Nephron (organoid): ENCODE data around the gene CNTN1.

Experiments used
- H3K27ac Mint-ChIP-seq, 3 experiments: 2 replicates each; pipeline ENCODE4 v1.8.0; 2020; ENCODE audit warnings: mixed read lengths in 3 of 3, mild to moderate bottlenecking in 2 of 3, moderate library complexity in 1 of 3
- H3K27me3 Mint-ChIP-seq: 2 replicates; pipeline ENCODE4 v1.8.0; 2021; ENCODE audit warnings: low read depth, mild to moderate bottlenecking, moderate library complexity, mixed read lengths
- H3K36me3 Mint-ChIP-seq: 2 replicates; pipeline ENCODE4 v1.8.0; 2020; ENCODE audit warnings: low read depth, mixed read lengths
- H3K4me1 Mint-ChIP-seq: 2 replicates; pipeline ENCODE4 v1.8.0; 2020; ENCODE audit warnings: mixed read lengths
- H3K4me3 Mint-ChIP-seq, 3 experiments: 2 replicates each; pipeline ENCODE4 v1.8.0; 2020; ENCODE audit warnings: mild to moderate bottlenecking in 3 of 3, mixed read lengths in 3 of 3, moderate library complexity in 2 of 3
- H3K9me3 Mint-ChIP-seq: 2 replicates; pipeline ENCODE4 v1.8.0; 2020; ENCODE audit warnings: mixed read lengths
- TF ChIP-seq, protein P1 (sequence below), 3 experiments: fragments of 200-600 bp; sonication (generic); IDR thresholded peaks; one replicate each; pipeline ENCODE4 v1.5.0; 2021; ENCODE audit warnings: antibody characterized with exemption in 3 of 3; ENCODE audit not compliant: unreplicated experiment in 3 of 3

The CNTN1 gene

GRCh38 chr12:40986001-40986400 lies 293.8 kb downstream of the CNTN1 start:
- H3K27me3 Mint-ChIP-seq = no peaks in the 10 kb centered on the region
- peaks cover 5% of the 10 kb centered on the region for H3K36me3 Mint-ChIP-seq
- H3K9me3 Mint-ChIP-seq = peaks cover 13% of the 10 kb centered on the region
- no peak overlapping the region for H3K4me3 Mint-ChIP-seq
- TF ChIP-seq, protein P1, sequence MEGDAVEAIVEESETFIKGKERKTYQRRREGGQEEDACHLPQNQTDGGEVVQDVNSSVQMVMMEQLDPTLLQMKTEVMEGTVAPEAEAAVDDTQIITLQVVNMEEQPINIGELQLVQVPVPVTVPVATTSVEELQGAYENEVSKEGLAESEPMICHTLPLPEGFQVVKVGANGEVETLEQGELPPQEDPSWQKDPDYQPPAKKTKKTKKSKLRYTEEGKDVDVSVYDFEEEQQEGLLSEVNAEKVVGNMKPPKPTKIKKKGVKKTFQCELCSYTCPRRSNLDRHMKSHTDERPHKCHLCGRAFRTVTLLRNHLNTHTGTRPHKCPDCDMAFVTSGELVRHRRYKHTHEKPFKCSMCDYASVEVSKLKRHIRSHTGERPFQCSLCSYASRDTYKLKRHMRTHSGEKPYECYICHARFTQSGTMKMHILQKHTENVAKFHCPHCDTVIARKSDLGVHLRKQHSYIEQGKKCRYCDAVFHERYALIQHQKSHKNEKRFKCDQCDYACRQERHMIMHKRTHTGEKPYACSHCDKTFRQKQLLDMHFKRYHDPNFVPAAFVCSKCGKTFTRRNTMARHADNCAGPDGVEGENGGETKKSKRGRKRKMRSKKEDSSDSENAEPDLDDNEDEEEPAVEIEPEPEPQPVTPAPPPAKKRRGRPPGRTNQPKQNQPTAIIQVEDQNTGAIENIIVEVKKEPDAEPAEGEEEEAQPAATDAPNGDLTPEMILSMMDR (IDR thresholded peaks at IDR 0.05; ENCODE audit: unreplicated experiment in 3 of 3) = no peak
- no peak overlapping the region for H3K27ac Mint-ChIP-seq
- H3K4me1 Mint-ChIP-seq = peaks cover 20% of the 10 kb centered on the region

DNA sequence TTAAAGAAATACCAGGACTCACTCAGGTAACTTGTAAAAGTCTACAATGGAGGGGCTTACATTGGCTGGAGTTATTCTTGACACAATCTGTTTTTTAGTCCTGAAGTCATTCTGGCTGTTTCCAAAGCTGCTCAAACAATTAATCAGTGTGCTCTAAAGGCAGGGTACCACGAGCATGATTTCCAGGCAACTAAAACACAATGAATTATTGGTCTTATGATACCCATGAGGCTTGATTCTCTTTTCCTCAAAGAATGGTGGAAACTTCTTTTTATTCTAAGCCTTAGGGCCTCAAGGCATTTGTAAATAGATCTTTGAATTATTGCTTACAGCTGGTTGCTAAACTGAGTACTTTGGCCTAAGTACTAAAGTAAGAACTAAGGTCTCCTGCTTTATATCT lies 296.1 kb downstream of the CNTN1 start:
- H3K27me3 Mint-ChIP-seq = no peaks in the 10 kb centered on the region
- no peak overlapping the region for H3K4me3 Mint-ChIP-seq
- H3K4me1 Mint-ChIP-seq = peaks cover 20% of the 10 kb centered on the region
- H3K9me3 Mint-ChIP-seq = peaks cover 13% of the 10 kb centered on the region
- peak overlapping the region; percentile 28 to 79 (median 77) for H3K27ac Mint-ChIP-seq
- TF ChIP-seq, protein P1 (IDR thresholded peaks at IDR 0.05; ENCODE audit: unreplicated experiment in 3 of 3) = no peak
- peaks cover 5% of the 10 kb centered on the region for H3K36me3 Mint-ChIP-seq

DNA sequence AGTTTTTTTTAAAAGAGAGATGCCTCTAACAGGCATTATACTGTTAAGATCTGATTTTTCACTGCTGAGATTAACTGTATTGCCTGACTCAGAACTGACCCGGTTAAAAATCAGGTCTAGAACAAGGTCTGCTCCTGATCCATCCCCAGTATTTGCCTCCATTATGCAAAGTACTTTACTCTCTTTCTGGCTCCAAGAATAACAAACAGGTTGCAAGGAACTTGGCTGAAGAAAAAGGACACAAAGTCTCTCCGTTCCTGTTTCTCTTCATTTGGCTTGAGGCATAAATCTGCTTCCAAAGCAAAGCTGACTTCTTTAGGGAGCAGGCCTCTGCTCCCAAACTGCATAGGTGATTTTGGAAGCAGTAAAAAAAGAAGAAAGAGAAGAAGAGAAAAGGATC lies 296.6 kb downstream of the CNTN1 start:
- Mint-ChIP-seq H3K36me3 (peaks cover 5% of the 10 kb centered on the region), H3K27ac (peak overlapping the region; percentile 28 to 79 (median 63)), H3K4me1 (peaks cover 20% of the 10 kb centered on the region), H3K4me3 (no peak overlapping the region), H3K27me3 (no peaks in the 10 kb centered on the region), H3K9me3 (peaks cover 13% of the 10 kb centered on the region)
- TF ChIP-seq, protein P1 (IDR thresholded peaks at IDR 0.05; ENCODE audit: unreplicated experiment in 3 of 3) = no peak

GRCh38 chr12:40989785-40990184 lies 297.5 kb downstream of the CNTN1 start:
- H3K9me3 Mint-ChIP-seq = peaks cover 13% of the 10 kb centered on the region
- H3K4me1 Mint-ChIP-seq = peaks cover 20% of the 10 kb centered on the region

GRCh38 chr12:40992158-40992557 lies 299.9 kb downstream of the CNTN1 start:
- Mint-ChIP-seq H3K4me1 (peaks cover 16% of the 10 kb centered on the region), H3K27ac (no peak overlapping the region), H3K36me3 (no peaks in the 10 kb centered on the region), H3K9me3 (no peaks in the 10 kb centered on the region), H3K27me3 (no peaks in the 10 kb centered on the region), H3K4me3 (no peak overlapping the region)
- TF ChIP-seq, protein P1 (IDR thresholded peaks at IDR 0.05; ENCODE audit: unreplicated experiment in 3 of 3) = no peak

More at GRCh38 chr12:40989785-40990184, 297.5 kb downstream of the CNTN1 start:
- peak overlapping the region in 1 of 3 experiments; percentile 29 for H3K27ac Mint-ChIP-seq
- no peak overlapping the region for H3K4me3 Mint-ChIP-seq
- H3K27me3 Mint-ChIP-seq = no peaks in the 10 kb centered on the region
- peaks cover 5% of the 10 kb centered on the region for H3K36me3 Mint-ChIP-seq
- TF ChIP-seq, protein P1 (IDR thresholded peaks at IDR 0.05; ENCODE audit: unreplicated experiment in 3 of 3) = no peak

GRCh38 chr12:40992674-40993073 lies 300.4 kb downstream of the CNTN1 start:
- H3K36me3 Mint-ChIP-seq = no peaks in the 10 kb centered on the region
- TF ChIP-seq, protein P1 (IDR thresholded peaks at IDR 0.05; ENCODE audit: unreplicated experiment in 3 of 3) = no peak
- H3K27me3 Mint-ChIP-seq = no peaks in the 10 kb centered on the region
- no peaks in the 10 kb centered on the region for H3K9me3 Mint-ChIP-seq
- no peak overlapping the region for H3K27ac Mint-ChIP-seq
- no peak overlapping the region for H3K4me3 Mint-ChIP-seq
- peaks cover 16% of the 10 kb centered on the region for H3K4me1 Mint-ChIP-seq
